Gastrocnemius medialis (tissue), 4 donors: Measurements from ENCODE around the gene HM13.

Source experiments
- POLR2A ChIP-seq, 2 donors: fragments of 450-650 bp; IDR thresholded peaks; one replicate each; pipeline ENCODE4 v1.6.1; 2017; ENCODE audit warnings: antibody characterized with exemption in 2 of 2, mild to moderate bottlenecking in 2 of 2, moderate library complexity in 2 of 2
- TF ChIP-seq, protein P1 (sequence below), 5 experiments: fragments of 450-650 bp in 3 of 5; fragments of 200-600 bp in 2 of 5; sonication (generic) in 2 of 5; IDR thresholded peaks in 4 of 5; conservative IDR thresholded peaks in 1 of 5; 1 replicate in 4 of 5; 2 replicates in 1 of 5; pipeline ENCODE4 v1.5.1; 2016 to 2019; ENCODE audit warnings: antibody characterized with exemption in 5 of 5, mild to moderate bottlenecking in 3 of 5, moderate library complexity in 3 of 5

- TF ChIP-seq, protein P1, sequence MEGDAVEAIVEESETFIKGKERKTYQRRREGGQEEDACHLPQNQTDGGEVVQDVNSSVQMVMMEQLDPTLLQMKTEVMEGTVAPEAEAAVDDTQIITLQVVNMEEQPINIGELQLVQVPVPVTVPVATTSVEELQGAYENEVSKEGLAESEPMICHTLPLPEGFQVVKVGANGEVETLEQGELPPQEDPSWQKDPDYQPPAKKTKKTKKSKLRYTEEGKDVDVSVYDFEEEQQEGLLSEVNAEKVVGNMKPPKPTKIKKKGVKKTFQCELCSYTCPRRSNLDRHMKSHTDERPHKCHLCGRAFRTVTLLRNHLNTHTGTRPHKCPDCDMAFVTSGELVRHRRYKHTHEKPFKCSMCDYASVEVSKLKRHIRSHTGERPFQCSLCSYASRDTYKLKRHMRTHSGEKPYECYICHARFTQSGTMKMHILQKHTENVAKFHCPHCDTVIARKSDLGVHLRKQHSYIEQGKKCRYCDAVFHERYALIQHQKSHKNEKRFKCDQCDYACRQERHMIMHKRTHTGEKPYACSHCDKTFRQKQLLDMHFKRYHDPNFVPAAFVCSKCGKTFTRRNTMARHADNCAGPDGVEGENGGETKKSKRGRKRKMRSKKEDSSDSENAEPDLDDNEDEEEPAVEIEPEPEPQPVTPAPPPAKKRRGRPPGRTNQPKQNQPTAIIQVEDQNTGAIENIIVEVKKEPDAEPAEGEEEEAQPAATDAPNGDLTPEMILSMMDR (IDR thresholded peaks at IDR 0.05 in 4 of 5, conservative IDR thresholded peaks at IDR 0.05 in 1 of 5) = no peak
- no peak for TF ChIP-seq POLR2A (IDR thresholded peaks at IDR 0.05)
Measured at GRCh38 chr20:31500527-31500926, 13.7 kb upstream of the HM13 start.
